Astrocyte (in vitro differentiated cells and primary cell): ENCODE measurements around the gene LGALS9B. TPM values are rescaled to one million over a fixed set of nuclear protein-coding genes. Genes with fewer than 3 reads are reported as not detected.
"Not testable (repeated sequence)": the region's sequence is repeated elsewhere in the genome, so short reads cannot be mapped to it uniquely, and the experiment has no call there.

ENCODE experiments used
- DNase-seq: peaks from one replicate; pipeline ENCODE4 v3.0.0-alpha.2; 2010; ENCODE audit warnings: low read depth
- FAIRE-seq: peaks from 2 replicates; lab custom pipeline; 2011; peaks lifted over from hg19 to GRCh38; lab: Jason Lieb, UNC
- H2AFZ ChIP-seq: 2 replicates; pipeline ENCODE4 v1.6.0; 2012; ENCODE audit warnings: low read depth, low read length, inconsistent platforms
- H3K27ac ChIP-seq: 2 replicates; pipeline ENCODE4 v1.5.1; 2011; ENCODE audit warnings: low read depth, low read length, inconsistent platforms
- H3K27me3 ChIP-seq: 2 replicates; pipeline ENCODE4 v1.6.0; 2011; ENCODE audit warnings: low read length, inconsistent platforms; ENCODE audit not compliant: insufficient read depth
- H3K36me3 ChIP-seq: 2 replicates; pipeline ENCODE4 v1.5.1; 2011; ENCODE audit warnings: low read length, inconsistent platforms; ENCODE audit not compliant: insufficient read depth
- H3K4me1 ChIP-seq: 2 replicates; pipeline ENCODE4 v1.5.1; 2011; ENCODE audit warnings: low read length, inconsistent platforms; ENCODE audit not compliant: insufficient read depth
- H3K4me2 ChIP-seq: 2 replicates; pipeline ENCODE4 v1.6.0; 2012; ENCODE audit warnings: low read length, inconsistent platforms
- H3K4me3 ChIP-seq: 2 replicates; pipeline ENCODE4 v1.5.1; 2011; ENCODE audit warnings: low read depth, mild to moderate bottlenecking, low read length, inconsistent platforms; ENCODE audit not compliant: insufficient read depth
- H3K79me2 ChIP-seq: 2 replicates; pipeline ENCODE4 v1.6.0; 2012; ENCODE audit warnings: mild to moderate bottlenecking, low read length, inconsistent platforms; ENCODE audit not compliant: insufficient read depth
- H3K9ac ChIP-seq: 2 replicates; pipeline ENCODE4 v1.6.0; 2012; ENCODE audit warnings: mild to moderate bottlenecking, low read length, inconsistent platforms
- H3K9me3 ChIP-seq: 2 replicates; pipeline ENCODE4 v1.5.1; 2012; ENCODE audit warnings: low read depth, mild to moderate bottlenecking, low read length, inconsistent platforms; ENCODE audit not compliant: insufficient read depth
- H4K20me1 ChIP-seq: 2 replicates; pipeline ENCODE4 v1.6.0; 2012; ENCODE audit warnings: low read length, inconsistent platforms; ENCODE audit not compliant: insufficient read depth
- H3K27ac Mint-ChIP-seq: one replicate; pipeline ENCODE4 v1.8.0; 2021; ENCODE audit warnings: mild to moderate bottlenecking, mixed read lengths; ENCODE audit not compliant: unreplicated experiment
- H3K27me3 Mint-ChIP-seq: one replicate; pipeline ENCODE4 v1.8.0; 2021; ENCODE audit warnings: low read depth, mixed read lengths; ENCODE audit not compliant: unreplicated experiment
- H3K36me3 Mint-ChIP-seq: one replicate; pipeline ENCODE4 v1.8.0; 2021; ENCODE audit warnings: low read depth, mixed read lengths; ENCODE audit not compliant: unreplicated experiment
- H3K4me1 Mint-ChIP-seq: one replicate; pipeline ENCODE4 v1.8.0; 2021; ENCODE audit warnings: low read depth, mixed read lengths; ENCODE audit not compliant: unreplicated experiment
- H3K4me3 Mint-ChIP-seq: one replicate; pipeline ENCODE4 v1.8.0; 2021; ENCODE audit warnings: mild to moderate bottlenecking, moderate library complexity, mixed read lengths; ENCODE audit not compliant: unreplicated experiment
- H3K9me3 Mint-ChIP-seq: one replicate; pipeline ENCODE4 v1.8.0; 2021; ENCODE audit warnings: mild to moderate bottlenecking, mixed read lengths; ENCODE audit not compliant: unreplicated experiment
- total RNA-seq: library from RNA; stranded (reverse); gene quantifications from 2 replicates; pipeline ENCODE4 v1.2.1, GENCODE V29; 2021

The LGALS9B gene
- total RNA-seq, 1 donor from 2014 or later: not detected

DNA sequence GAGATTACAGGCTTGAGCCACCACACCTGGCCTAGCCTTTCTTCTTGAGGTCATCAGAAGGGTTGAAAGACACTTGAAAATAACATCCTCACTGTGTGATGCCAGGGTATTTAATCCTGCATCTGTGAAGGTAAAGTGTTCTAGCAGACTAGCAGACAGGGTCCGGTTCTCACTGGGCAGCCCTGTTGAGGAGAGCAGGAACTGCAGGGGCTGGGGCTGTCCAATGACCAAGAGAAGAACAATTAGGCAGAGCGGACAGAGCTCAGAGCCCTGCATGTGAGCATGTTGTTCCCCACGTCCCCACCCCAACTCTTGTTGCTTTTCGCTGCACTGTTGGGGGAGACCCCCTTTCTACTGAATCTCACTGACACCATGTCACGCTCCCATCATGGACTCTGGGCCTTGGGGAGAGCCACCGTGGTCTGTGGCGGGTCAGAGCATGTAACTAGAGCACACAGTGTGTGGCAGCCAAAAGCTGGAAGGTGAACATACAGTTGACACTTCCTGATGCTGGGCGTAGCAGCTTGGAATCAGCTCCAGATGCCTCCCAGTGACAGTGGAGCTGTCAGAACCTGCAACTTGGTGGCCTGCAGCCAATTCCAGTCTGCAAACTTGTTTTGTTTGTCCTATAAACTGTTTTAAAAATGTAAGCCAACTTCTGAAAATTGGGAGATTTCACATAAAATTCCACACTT lies 7.9 kb upstream of the LGALS9B start:
- H3K4me3 Mint-ChIP-seq, H3K4me3 ChIP-seq, H2AFZ ChIP-seq, H3K9me3 Mint-ChIP-seq, H3K9ac ChIP-seq, H3K79me2 ChIP-seq, H3K27me3 Mint-ChIP-seq, H3K36me3 ChIP-seq, FAIRE-seq, H3K9me3 ChIP-seq, H3K27me3 ChIP-seq, H3K27ac ChIP-seq, DNase-seq, H3K4me2 ChIP-seq, H3K4me1 ChIP-seq, H3K4me1 Mint-ChIP-seq, H4K20me1 ChIP-seq, H3K27ac Mint-ChIP-seq, H3K36me3 Mint-ChIP-seq: not testable (repeated sequence)

- H3K4me2 ChIP-seq, H3K4me3 Mint-ChIP-seq, H3K4me1 Mint-ChIP-seq, H2AFZ ChIP-seq, H3K36me3 Mint-ChIP-seq, H3K9ac ChIP-seq, FAIRE-seq, H3K9me3 Mint-ChIP-seq, H3K79me2 ChIP-seq, H3K27ac Mint-ChIP-seq, DNase-seq, H3K4me3 ChIP-seq, H4K20me1 ChIP-seq, H3K36me3 ChIP-seq, H3K9me3 ChIP-seq, H3K4me1 ChIP-seq, H3K27ac ChIP-seq, H3K27me3 Mint-ChIP-seq, H3K27me3 ChIP-seq: not testable (repeated sequence)
Observed at GRCh38 chr17:20474081-20474480, 6.7 kb upstream of the LGALS9B start.

DNA sequence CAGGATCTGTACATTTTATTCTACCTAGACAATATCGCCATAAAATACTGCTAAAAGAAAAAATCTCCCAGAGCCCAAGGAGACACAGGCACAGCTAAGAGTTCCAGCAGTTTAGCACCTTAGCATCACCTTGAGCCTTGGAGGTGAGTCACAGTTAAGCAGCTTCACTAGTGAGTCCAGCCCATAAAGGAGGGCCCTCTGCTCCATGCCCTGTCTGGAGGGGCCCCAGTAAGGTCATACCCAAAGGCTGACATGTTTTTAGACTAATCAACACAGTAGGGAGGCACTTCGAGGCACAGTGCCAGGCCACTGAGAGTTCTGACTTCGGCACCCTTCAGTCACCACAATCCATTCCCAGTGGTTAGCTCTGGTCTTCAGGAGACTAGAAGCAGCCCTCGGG lies 2.6 kb upstream of the LGALS9B start:
- H3K36me3 ChIP-seq, H3K27me3 ChIP-seq, H3K9me3 ChIP-seq, H3K4me2 ChIP-seq, H3K4me1 ChIP-seq, H3K4me1 Mint-ChIP-seq, H3K27ac Mint-ChIP-seq, H4K20me1 ChIP-seq, H2AFZ ChIP-seq, H3K27ac ChIP-seq, H3K27me3 Mint-ChIP-seq, H3K9ac ChIP-seq, H3K4me3 Mint-ChIP-seq, H3K4me3 ChIP-seq, DNase-seq, H3K79me2 ChIP-seq, H3K36me3 Mint-ChIP-seq, FAIRE-seq, H3K9me3 Mint-ChIP-seq: not testable (repeated sequence)

DNA sequence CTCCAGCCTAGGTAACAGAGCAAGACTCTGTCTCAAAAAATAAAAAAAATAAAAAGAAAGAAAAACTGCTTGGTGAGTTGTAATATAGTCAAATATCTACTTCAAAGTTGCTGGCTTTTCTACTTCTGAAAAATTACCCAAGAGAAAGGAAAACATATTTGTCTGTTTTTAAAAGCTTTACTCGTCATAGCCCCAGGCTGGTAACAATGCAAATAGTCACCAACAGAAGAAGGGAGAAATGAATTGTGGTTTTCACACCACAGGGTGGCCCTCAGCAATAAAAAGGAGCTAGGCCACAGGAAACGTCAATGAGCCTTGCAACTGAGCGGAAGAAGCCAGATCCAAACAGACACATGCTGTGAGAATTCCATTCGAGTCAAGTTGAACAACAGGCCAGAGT lies 1.8 kb upstream of the LGALS9B start:
- H3K9me3 ChIP-seq, H3K27me3 ChIP-seq, H3K36me3 ChIP-seq, H3K9me3 Mint-ChIP-seq, H3K79me2 ChIP-seq, H3K4me2 ChIP-seq, H2AFZ ChIP-seq, H4K20me1 ChIP-seq, H3K4me1 ChIP-seq, H3K4me3 Mint-ChIP-seq, H3K27ac Mint-ChIP-seq, H3K9ac ChIP-seq, H3K27ac ChIP-seq, DNase-seq, H3K36me3 Mint-ChIP-seq, H3K27me3 Mint-ChIP-seq, FAIRE-seq, H3K4me3 ChIP-seq, H3K4me1 Mint-ChIP-seq: not testable (repeated sequence)

DNA sequence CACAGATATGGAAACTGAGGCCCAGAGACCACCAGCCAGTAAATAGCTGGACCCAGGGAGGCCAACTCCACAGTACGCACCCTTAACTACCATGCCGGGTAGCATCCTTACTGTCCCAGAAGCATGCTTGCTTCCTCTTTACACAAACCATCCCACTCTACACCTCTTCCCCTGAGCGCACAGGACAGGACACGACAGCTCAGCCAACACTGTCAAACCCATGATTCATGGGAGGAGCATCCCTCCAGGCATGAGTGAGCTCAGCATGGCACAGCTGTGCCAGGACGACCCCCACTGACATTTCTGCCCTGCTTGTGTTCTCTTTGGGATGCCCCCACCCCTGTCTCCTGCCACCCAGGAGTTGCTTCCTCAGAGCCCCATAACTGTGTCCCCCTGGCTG lies 340 bp downstream of the LGALS9B start:
- not testable (repeated sequence) for DNase-seq, H3K4me3 ChIP-seq, H3K36me3 ChIP-seq, H3K9me3 Mint-ChIP-seq, H3K4me1 Mint-ChIP-seq, H3K27ac ChIP-seq, H3K4me3 Mint-ChIP-seq, H3K4me1 ChIP-seq, H3K36me3 Mint-ChIP-seq, H2AFZ ChIP-seq, H3K79me2 ChIP-seq, H4K20me1 ChIP-seq, H3K27me3 Mint-ChIP-seq, H3K27ac Mint-ChIP-seq, H3K4me2 ChIP-seq, H3K9ac ChIP-seq, H3K9me3 ChIP-seq, H3K27me3 ChIP-seq, FAIRE-seq

DNA sequence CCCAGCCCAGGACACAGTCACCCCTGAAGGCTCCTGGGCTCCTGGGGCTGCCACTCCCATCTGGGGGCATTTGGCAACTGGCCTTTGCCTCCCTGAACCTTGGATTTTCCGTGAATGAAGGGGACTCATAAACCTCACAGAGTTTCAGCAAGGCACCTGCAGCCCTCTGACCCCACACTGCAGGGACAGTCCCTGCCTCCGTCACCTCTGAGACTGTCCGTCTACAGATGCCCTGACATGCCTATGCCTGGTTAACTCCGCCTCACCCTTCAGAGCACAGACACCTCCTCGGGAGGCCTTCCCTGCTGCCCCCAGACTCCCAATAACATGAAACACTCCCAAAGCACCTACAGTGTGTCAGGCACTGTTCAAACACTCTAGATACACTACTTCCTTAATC lies 786 bp downstream of the LGALS9B start:
- not testable (repeated sequence) for H2AFZ ChIP-seq, H3K36me3 Mint-ChIP-seq, FAIRE-seq, H4K20me1 ChIP-seq, H3K9me3 Mint-ChIP-seq, H3K4me1 ChIP-seq, DNase-seq, H3K4me3 ChIP-seq, H3K27me3 ChIP-seq, H3K79me2 ChIP-seq, H3K4me1 Mint-ChIP-seq, H3K27ac Mint-ChIP-seq, H3K27ac ChIP-seq, H3K4me2 ChIP-seq, H3K9ac ChIP-seq, H3K4me3 Mint-ChIP-seq, H3K27me3 Mint-ChIP-seq, H3K9me3 ChIP-seq, H3K36me3 ChIP-seq
